ELR (cell line): ENCODE results near the gene GAB4.
"Not testable (repeated sequence)": the region's sequence is repeated elsewhere in the genome, so short reads cannot be mapped to it uniquely, and the experiment has no call there.

Experiments used
- DNase-seq: peaks from one replicate; pipeline ENCODE4 v3.0.0-alpha.2; 2015; ENCODE audit warnings: low read depth

The GAB4 gene, protein sequence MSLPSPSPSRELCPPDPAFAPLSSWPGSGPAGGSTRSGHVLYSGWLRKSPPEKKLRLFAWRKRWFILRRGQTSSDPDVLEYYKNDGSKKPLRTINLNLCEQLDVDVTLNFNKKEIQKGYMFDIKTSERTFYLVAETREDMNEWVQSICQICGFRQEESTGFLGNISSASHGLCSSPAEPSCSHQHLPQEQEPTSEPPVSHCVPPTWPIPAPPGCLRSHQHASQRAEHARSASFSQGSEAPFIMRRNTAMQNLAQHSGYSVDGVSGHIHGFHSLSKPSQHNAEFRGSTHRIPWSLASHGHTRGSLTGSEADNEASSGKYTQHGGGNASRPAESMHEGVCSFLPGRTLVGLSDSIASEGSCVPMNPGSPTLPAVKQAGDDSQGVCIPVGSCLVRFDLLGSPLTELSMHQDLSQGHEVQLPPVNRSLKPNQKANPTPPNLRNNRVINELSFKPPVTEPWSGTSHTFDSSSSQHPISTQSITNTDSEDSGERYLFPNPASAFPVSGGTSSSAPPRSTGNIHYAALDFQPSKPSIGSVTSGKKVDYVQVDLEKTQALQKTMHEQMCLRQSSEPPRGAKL

DNA sequence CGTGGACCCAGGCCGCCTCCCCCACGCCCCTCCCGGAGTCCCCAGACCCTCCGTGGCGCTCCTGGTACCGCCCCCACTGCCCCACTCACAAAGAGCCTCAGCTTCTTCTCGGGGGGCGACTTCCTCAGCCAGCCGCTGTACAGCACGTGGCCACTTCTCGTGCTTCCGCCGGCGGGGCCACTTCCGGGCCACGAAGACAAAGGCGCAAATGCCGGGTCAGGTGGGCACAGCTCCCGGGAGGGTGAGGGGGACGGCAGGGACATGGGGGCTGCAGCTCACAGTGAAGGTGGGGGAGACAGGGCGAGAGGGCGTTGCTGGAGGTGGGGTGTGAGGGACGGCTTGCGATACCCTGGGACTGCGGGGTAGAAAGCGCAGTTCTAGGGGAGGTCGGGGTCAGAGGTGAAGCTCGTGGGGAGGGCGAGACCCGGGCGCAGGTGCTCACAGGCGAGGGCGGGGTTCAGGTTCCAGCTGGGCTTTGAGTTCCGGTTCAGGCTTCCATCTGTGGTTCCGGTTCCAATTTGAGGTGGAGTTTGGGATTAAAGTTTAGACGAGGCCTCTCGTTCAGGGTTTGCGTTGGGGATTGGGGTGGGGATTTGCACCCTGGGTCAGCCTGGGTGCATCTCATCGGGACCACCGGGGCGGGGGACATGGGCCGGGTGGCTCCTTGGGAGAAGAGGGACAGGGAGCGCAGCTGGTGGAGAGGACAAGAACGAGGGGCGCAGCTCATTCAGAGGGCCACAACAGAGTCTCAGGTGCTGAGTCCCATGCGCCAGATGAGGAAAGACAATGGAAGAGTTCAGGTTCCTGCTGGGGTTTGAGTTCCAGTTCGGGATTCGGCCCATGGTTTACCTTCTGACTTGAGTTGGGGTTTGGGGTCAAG is at the start of gene GAB4:
Gene GAB4, minus strand, starts transcription at position 371 of the 880 bp plus-strand sequence. Its CDS starts 108 bp downstream, at position 263.
- DNase-seq, result no peak

DNA sequence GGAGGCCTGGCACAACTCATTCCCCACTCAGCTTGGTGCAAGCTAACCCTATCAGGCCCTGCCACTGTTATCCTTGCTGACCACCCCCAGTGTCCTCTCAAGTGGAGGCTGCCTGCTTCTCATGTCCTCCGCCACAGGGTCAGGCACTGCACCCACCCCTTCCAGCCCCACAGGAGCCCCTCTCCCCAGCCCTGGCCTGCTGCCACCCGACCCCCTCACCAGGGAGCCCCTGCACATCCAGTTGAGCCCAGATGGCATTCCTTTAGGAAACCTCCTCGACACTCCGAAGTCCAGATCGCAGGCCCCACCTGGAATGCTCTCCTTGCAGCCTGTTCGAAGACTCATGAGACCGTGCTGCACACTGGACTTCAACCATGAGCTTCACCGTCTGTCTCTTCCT is 48.8 kb upstream of the GAB4 start:
- no peak for DNase-seq

DNA sequence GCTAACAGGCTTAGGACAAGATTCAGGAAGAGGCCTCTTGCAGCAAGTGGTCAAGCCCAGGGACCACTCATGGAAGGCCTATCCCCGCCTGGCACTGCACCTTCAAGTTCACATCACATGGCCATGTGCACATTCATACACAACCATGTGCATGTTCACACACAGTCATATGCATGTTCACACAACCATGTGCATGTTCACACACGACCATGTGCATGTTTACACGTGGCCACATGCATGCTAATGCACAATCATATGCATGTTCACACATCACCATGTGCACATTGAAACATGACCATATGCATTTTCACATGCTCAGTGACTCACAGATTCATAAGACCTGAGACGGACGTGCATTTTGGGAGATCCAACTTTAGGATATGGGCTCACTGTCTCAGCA is 48.0 kb upstream of the GAB4 start:
- DNase-seq, result no peak

GRCh38 chr22:17047656-17048055 is 39.6 kb upstream of the GAB4 start:
- DNase-seq, result no peak

DNA sequence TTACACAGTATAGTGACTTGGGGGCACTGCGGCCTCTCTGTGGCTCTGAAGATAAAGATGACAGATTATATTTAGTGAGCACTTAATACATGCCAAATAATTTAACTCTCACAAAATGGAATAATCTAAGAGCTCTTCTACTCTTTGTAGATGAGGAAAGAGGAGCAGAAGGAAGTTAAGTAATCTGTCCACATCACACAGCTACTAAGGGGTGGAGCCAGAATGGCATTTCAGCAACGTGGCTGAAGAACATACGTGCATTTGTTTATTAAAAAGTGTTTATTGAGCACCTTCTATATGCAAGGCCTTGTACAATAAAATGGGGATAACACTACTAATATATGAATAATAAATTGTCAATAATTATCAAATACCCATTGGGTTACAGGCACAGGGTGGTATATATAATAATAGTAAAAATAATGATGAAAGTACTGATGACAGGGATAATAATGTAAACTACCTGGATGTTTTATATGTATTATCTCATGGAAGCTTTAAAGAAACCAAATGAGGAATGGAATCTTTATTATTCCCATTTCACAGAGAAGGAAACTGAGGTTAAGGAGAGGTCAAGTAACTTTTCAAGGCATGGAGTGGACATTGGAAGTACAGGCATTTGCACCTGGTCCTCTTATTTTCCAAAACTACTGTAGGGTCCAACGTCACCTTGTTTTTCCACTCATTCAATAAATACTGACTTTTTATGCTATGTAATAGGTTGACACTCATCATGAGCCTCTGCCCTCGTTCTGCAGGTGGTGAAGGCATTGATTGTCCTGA is 38.7 kb upstream of the GAB4 start:
- no peak for DNase-seq

DNA sequence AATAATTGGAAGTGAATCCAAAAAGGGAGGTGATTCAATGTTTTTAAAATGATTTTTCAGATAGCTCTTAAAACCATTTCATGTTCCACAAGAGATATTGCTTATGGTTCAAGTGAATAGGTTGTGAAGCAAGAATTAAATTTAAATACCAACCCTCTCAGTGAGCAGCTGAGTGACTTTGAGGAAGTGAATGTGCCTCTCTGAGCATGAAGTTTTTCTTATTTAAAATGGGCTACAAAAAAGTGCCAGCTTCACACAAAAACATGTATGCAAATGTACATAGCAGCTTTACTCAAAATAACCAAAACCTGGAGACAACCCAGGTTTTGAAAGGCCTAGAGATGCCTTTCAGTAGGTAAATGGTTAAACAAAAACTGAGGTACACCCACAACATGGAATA is 35.5 kb upstream of the GAB4 start:
- no peak for DNase-seq

GRCh38 chr22:17036842-17037711 is 29.1 kb upstream of the GAB4 start:
- peak; percentile 45 for DNase-seq

- DNase-seq, result peak; percentile 19
These were observed 28.2 kb upstream of the GAB4 start for GRCh38 chr22:17035976-17036841.

GRCh38 chr22:17035246-17035645 is 27.2 kb upstream of the GAB4 start:
- DNase-seq, result no peak

DNA sequence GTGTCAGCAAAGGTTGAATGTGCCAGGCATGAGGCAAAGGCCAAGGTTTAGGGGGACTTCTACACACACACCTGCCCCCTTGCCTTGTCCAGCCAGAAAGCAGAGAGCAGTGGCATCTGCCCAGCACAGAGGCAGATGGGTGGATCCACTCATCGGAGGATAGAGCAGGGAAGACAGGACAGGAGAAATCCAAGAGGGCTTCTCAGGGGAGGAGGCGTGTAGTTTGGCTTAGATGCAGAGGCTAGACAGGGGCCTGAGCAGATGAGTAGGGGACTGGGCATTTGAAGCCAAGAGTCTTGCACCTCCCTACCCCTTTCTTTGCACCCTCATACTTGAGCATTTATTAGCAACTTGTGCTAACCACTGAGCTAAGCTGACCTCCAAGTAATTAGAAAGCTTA is 26.5 kb upstream of the GAB4 start:
- DNase-seq, result not testable (repeated sequence)

GRCh38 chr22:17032277-17032676 is 24.3 kb upstream of the GAB4 start:
- DNase-seq, result not testable (repeated sequence)

DNA sequence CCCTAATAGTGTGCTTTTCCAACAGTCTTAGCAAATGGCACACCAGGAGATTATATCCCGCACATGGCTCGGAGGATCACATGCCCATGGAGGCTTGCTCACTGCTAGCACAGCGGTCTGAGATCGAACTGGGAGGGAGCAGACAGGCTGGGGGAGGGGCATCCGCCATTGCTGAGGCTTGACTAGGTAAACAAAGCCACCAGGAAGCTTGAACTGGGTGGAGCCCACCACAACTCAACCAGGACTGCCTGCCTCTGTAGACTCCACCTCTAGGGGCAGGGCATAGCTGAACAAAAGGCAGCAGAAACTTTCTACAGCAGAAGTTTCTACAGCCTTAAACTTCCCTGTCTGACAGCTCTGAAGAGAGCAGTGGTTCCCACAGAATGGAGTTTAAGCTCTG is 16.4 kb upstream of the GAB4 start:
- not testable (repeated sequence) for DNase-seq

DNA sequence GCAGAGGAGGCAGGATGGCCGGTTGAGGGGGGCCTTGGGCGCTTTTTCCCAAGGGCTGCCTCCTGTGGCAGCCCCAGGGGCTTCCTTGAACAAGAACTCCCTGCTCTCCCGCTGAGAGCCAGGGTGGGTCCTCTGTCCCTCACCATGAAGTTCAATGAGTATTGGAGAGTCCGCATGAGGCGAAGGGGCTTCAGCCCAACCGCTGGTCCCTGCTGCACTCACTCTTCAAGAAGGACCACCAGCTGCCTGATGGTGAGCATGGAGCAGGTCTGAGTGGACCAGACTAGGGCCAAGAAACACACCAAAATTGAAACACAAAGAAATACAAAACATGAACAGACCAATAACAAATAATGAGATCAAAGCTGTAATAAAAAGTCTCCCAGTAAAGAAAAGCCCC is 7.5 kb upstream of the GAB4 start:
- not testable (repeated sequence) for DNase-seq

GRCh38 chr22:17014101-17014440 is 6.0 kb upstream of the GAB4 start:
- not testable (repeated sequence) for DNase-seq

- no peak for DNase-seq
These were observed 5.5 kb upstream of the GAB4 start for GRCh38 chr22:17013396-17014100.

- DNase-seq, result no peak
These were observed 4.2 kb upstream of the GAB4 start for GRCh38 chr22:17012267-17012666.

- no peak for DNase-seq
These were observed 1.7 kb upstream of the GAB4 start for GRCh38 chr22:17009640-17010291.

DNA sequence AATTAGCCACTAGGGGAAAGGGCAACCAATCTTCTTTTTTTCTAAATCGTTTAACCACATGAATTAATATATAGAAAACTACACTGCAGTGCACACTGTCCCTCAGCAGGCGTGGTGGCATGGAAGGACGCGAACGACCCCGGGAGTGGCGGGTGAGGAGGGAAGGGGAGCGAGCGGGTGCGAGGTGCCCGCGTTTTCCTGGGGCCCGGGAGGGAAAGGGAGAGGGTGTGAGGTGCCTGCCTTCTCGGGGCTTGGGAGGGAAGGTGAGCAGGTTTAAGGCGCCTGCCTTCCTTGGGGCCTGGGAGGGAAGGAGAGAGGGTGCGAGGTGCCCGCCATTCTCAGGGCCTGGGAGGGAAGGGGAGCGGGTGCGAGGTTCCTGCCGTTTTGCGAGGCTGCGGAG is 765 bp downstream of the GAB4 start:
- DNase-seq, result no peak

GRCh38 chr22:16989915-16990314 is 18.1 kb downstream of the GAB4 start:
- DNase-seq, result no peak
